ENCODE measurements around the gene CTTN.

Gene CTTN

GRCh38 chr11:70427436-70427835 lies 29.1 kb downstream of the CTTN start:
- TF ChIP-seq, protein P1, sequence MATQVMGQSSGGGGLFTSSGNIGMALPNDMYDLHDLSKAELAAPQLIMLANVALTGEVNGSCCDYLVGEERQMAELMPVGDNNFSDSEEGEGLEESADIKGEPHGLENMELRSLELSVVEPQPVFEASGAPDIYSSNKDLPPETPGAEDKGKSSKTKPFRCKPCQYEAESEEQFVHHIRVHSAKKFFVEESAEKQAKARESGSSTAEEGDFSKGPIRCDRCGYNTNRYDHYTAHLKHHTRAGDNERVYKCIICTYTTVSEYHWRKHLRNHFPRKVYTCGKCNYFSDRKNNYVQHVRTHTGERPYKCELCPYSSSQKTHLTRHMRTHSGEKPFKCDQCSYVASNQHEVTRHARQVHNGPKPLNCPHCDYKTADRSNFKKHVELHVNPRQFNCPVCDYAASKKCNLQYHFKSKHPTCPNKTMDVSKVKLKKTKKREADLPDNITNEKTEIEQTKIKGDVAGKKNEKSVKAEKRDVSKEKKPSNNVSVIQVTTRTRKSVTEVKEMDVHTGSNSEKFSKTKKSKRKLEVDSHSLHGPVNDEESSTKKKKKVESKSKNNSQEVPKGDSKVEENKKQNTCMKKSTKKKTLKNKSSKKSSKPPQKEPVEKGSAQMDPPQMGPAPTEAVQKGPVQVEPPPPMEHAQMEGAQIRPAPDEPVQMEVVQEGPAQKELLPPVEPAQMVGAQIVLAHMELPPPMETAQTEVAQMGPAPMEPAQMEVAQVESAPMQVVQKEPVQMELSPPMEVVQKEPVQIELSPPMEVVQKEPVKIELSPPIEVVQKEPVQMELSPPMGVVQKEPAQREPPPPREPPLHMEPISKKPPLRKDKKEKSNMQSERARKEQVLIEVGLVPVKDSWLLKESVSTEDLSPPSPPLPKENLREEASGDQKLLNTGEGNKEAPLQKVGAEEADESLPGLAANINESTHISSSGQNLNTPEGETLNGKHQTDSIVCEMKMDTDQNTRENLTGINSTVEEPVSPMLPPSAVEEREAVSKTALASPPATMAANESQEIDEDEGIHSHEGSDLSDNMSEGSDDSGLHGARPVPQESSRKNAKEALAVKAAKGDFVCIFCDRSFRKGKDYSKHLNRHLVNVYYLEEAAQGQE (IDR thresholded peaks at IDR 0.05; ENCODE audit: insufficient read depth in 1 of 2, low read depth in 2 of 2, low read length in 2 of 2) = no peak
- TF ChIP-seq SIN3A (IDR thresholded peaks at IDR 0.05; ENCODE audit: borderline replicate concordance, insufficient read depth, low read length) (no peak), TAF1 (IDR thresholded peaks at IDR 0.05; ENCODE audit: borderline replicate concordance, insufficient read depth, low read length) (no peak), FOXP2 (optimal IDR thresholded peaks at IDR 0.05; ENCODE audit: borderline replicate concordance, extremely low read depth, extremely low read length, insufficient read depth) (no peak), POLR2AphosphoS5 (IDR thresholded peaks at IDR 0.05; ENCODE audit: low read depth, low read length) (no peak)

GRCh38 chr11:70428701-70429427 lies 30.5 kb downstream of the CTTN start:
- TF ChIP-seq, protein P1 (IDR thresholded peaks at IDR 0.05; ENCODE audit: insufficient read depth in 1 of 2, low read depth in 2 of 2, low read length in 2 of 2) = no peak
- TF ChIP-seq POLR2AphosphoS5 (IDR thresholded peaks at IDR 0.05; ENCODE audit: low read depth, low read length) = no peak
- TF ChIP-seq TAF1 (IDR thresholded peaks at IDR 0.05; ENCODE audit: borderline replicate concordance, insufficient read depth, low read length) = no peak
- TF ChIP-seq SIN3A (IDR thresholded peaks at IDR 0.05; ENCODE audit: borderline replicate concordance, insufficient read depth, low read length) = no peak
- no peak for TF ChIP-seq FOXP2 (optimal IDR thresholded peaks at IDR 0.05; ENCODE audit: borderline replicate concordance, extremely low read depth, extremely low read length, insufficient read depth)

- TF ChIP-seq TAF1 (IDR thresholded peaks at IDR 0.05; ENCODE audit: borderline replicate concordance, insufficient read depth, low read length) = no peak
- TF ChIP-seq, protein P1 (IDR thresholded peaks at IDR 0.05; ENCODE audit: insufficient read depth in 1 of 2, low read depth in 2 of 2, low read length in 2 of 2) = no peak
- TF ChIP-seq FOXP2 (optimal IDR thresholded peaks at IDR 0.05; ENCODE audit: borderline replicate concordance, extremely low read depth, extremely low read length, insufficient read depth) = no peak
- no peak for TF ChIP-seq POLR2AphosphoS5 (IDR thresholded peaks at IDR 0.05; ENCODE audit: low read depth, low read length)
- no peak for TF ChIP-seq SIN3A (IDR thresholded peaks at IDR 0.05; ENCODE audit: borderline replicate concordance, insufficient read depth, low read length)
Observed at GRCh38 chr11:70429428-70429705, 31.0 kb downstream of the CTTN start.

DNA sequence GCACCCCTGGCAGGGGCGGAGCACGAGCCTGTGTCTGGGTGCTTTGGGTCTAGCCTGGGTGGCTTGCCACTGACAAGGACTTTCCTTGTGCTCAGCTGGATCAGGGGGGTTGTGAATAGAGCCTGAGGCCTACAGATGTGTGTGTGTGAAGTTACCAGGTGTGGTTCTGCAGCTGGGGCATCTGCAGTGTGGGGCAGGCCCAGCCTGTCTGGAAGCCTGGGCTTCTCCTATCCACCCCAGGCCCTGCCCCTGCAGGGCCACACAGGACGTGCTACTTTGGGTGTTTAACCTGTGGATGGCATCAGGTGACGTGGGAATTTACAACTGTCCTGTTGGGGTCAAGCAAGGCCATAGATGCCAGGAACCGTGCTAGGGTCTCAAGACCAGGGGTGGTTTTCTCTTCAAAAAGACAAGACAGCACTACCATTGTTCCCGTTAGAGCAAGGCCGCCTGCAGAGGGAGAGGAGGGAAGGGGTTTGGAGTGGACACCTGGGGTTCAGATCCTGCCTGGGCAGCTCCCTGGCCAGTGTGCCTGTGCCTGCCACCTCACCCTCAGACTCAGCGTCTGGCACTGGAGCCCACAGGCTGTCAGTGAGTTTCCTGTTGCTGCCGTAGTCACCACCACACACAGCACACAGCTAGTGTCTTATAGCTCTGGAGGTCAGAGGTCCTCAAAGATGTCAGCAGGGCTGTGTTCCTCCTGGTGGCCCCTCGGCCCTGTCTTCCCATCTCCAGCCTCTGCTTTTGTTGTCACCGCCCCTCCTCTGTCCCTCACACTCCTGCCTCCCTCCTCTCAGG lies 31.6 kb downstream of the CTTN start:
- TF ChIP-seq TAF1 (IDR thresholded peaks at IDR 0.05; ENCODE audit: borderline replicate concordance, insufficient read depth, low read length) (no peak), FOXP2 (optimal IDR thresholded peaks at IDR 0.05; ENCODE audit: borderline replicate concordance, extremely low read depth, extremely low read length, insufficient read depth) (no peak), SIN3A (IDR thresholded peaks at IDR 0.05; ENCODE audit: borderline replicate concordance, insufficient read depth, low read length) (no peak), POLR2AphosphoS5 (IDR thresholded peaks at IDR 0.05; ENCODE audit: low read depth, low read length) (no peak)
- TF ChIP-seq, protein P1 (IDR thresholded peaks at IDR 0.05; ENCODE audit: insufficient read depth in 1 of 2, low read depth in 2 of 2, low read length in 2 of 2) = no peak
